ENCODE measurements around the gene HRG. TPM values are rescaled to one million over a fixed set of nuclear protein-coding genes. Genes with fewer than 3 reads are reported as not detected.

HRG gene
- total RNA-seq, 1 experiment from 2014 or later, result not detected

DNA sequence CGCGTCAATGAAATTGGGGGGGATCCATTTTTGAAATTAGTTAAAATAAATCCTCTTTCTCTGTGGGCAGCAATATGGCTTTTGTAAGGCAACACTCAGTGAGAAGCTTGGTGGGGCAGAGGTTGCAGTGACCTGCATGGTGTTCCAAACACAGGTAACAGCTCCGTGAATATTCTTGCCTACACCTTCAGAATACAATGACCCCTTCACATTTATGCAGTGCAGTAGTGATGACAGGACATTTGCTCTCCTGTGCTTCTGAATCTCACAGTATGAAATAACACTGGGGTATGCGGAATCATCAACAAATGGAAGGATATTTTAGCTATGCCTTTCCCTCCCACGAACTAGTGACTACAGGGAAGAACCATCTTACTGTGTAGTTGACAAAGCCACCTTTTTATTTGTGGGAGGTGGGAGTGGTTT, 46.0 kb upstream of the HRG start:
- Histone ChIP-seq H2BK120ac (ENCODE audit: low read depth, low read length, poor library complexity, severe bottlenecking) (no peak overlapping the region), H4K91ac (ENCODE audit: insufficient read length, low read depth, low read length) (no peak overlapping the region), H2BK20ac (ENCODE audit: low read depth, low read length, poor library complexity, severe bottlenecking) (no peak overlapping the region), H3K23ac (ENCODE audit: insufficient read length, low read depth, low read length) (no peak overlapping the region), H3K18ac (ENCODE audit: insufficient read length, low read depth, low read length) (no peak overlapping the region), H3K56ac (ENCODE audit: insufficient read length, low read depth, low read length) (no peak overlapping the region), H3K9me3 (ENCODE audit: control insufficient read depth, low read depth, low read length) (no peaks in the 10 kb centered on the region), H2BK15ac (ENCODE audit: low read depth, low read length) (no peak overlapping the region), H2AFZ (ENCODE audit: low read length) (no peak overlapping the region), H3K23me2 (ENCODE audit: insufficient read length, low read depth, low read length, poor library complexity, severe bottlenecking) (no peaks in the 10 kb centered on the region), H2BK5ac (ENCODE audit: insufficient read length, low read length) (no peak overlapping the region), H3K27ac (ENCODE audit: insufficient read length, low read depth, low read length) (no peak overlapping the region), H4K20me1 (ENCODE audit: control insufficient read depth, insufficient read depth, insufficient read length) (no peaks in the 10 kb centered on the region), H3K4ac (ENCODE audit: low read depth, low read length) (no peak overlapping the region), H3K14ac (ENCODE audit: insufficient read depth, low read length) (no peak overlapping the region), H3K27me3 (ENCODE audit: insufficient read depth, low read length) (no peaks in the 10 kb centered on the region), H3K79me1 (ENCODE audit: insufficient read depth, low read depth, low read length, poor library complexity, severe bottlenecking) (no peaks in the 10 kb centered on the region), H3K9ac (ENCODE audit: extremely low read depth, insufficient read length, low read length) (no peak overlapping the region), H3K79me2 (ENCODE audit: insufficient read depth, low read length) (no peaks in the 10 kb centered on the region), H4K5ac (ENCODE audit: insufficient read length, low read depth, low read length) (no peak overlapping the region), H2BK12ac (ENCODE audit: insufficient read length, low read depth, low read length) (no peak overlapping the region), H3K4me2 (ENCODE audit: insufficient read depth, insufficient read length, low read length) (no peak overlapping the region), H2AK5ac (ENCODE audit: insufficient read length, low read length) (no peak overlapping the region), H3T11ph (ENCODE audit: low read length) (no peak overlapping the region), H4K8ac (replicated peaks; ENCODE audit: insufficient read length, low read depth, low read length) (no peak overlapping the region), H3K4me1 (ENCODE audit: insufficient read depth, low read length) (no peaks in the 10 kb centered on the region; the same call in 1 of the 2 replicates)
- peaks cover 8 to 9% of the 10 kb centered on the region in 2 experiments for H3K4me1 Mint-ChIP-seq
- no peak overlapping the region for H3K27ac Mint-ChIP-seq
- H3K36me3 Mint-ChIP-seq (ENCODE audit: insufficient read depth in 1 of 3, low read depth in 3 of 3), result no peaks in the 10 kb centered on the region
- DNase-seq, result no peak
- peaks cover 27% of the 10 kb centered on the region for H3K27me3 Mint-ChIP-seq (ENCODE audit: low read depth)
- TF ChIP-seq CTCF (conservative IDR thresholded peaks at IDR 0.05), result no peak
- no peaks in the 10 kb centered on the region for H3K9me3 Mint-ChIP-seq
- H3K4me3 Mint-ChIP-seq, result no peak overlapping the region
- no CpG with 5 or more reads among the region's 5 CpGs for WGBS (ENCODE audit: extremely low coverage, insufficient read length, low lambda C conversion rate)

All from H9 (cell line).